Endothelial cell (in vitro differentiated cells): ENCODE measurements around the gene MAP2K1. TPM values are rescaled to one million over a fixed set of nuclear protein-coding genes. Genes with fewer than 3 reads are reported as not detected.
A peak's percentile ranks its signal among the peaks of the same experiment; 100 is the strongest.

ENCODE experiments used
- DNase-seq: peaks from one replicate; pipeline ENCODE4 v3.0.0; 2021; ENCODE audit warnings: low spot score
- H3K27ac Mint-ChIP-seq: one replicate; pipeline ENCODE4 v1.8.0; 2021; ENCODE audit warnings: mixed read lengths, inconsistent platforms; ENCODE audit not compliant: unreplicated experiment
- H3K27me3 Mint-ChIP-seq: one replicate; pipeline ENCODE4 v1.8.0; 2021; ENCODE audit warnings: mild to moderate bottlenecking, moderate library complexity, mixed read lengths, inconsistent platforms; ENCODE audit not compliant: unreplicated experiment
- H3K36me3 Mint-ChIP-seq: one replicate; pipeline ENCODE4 v1.8.0; 2021; ENCODE audit warnings: mild to moderate bottlenecking, low read depth, mixed read lengths, inconsistent platforms; ENCODE audit not compliant: unreplicated experiment
- H3K4me1 Mint-ChIP-seq: one replicate; pipeline ENCODE4 v1.8.0; 2021; ENCODE audit warnings: mild to moderate bottlenecking, mixed read lengths, inconsistent platforms; ENCODE audit not compliant: unreplicated experiment
- H3K4me3 Mint-ChIP-seq: one replicate; pipeline ENCODE4 v1.8.0; 2021; ENCODE audit warnings: mild to moderate bottlenecking, mixed read lengths, inconsistent platforms; ENCODE audit not compliant: unreplicated experiment
- H3K9me3 Mint-ChIP-seq: one replicate; pipeline ENCODE4 v1.8.0; 2021; ENCODE audit warnings: mixed read lengths, inconsistent platforms; ENCODE audit not compliant: unreplicated experiment
- CTCF ChIP-seq: fragments of 200-600 bp; sonication (generic); IDR thresholded peaks from one replicate; pipeline ENCODE4 v1.5.0; 2021; ENCODE audit warnings: antibody characterized with exemption; ENCODE audit not compliant: unreplicated experiment
- total RNA-seq: library from RNA; stranded (reverse); fragmentation: NEBNext Ultra II Directional; extraction: Animal tissue kit (Norgen Biotek cat#: 25700); gene quantifications from one replicate; pipeline ENCODE4 v1.2.1, GENCODE V29; 2021; ENCODE audit not compliant: unreplicated experiment

Gene MAP2K1
- total RNA-seq, 1 donor from 2014 or later: 139 TPM

GRCh38 chr15:66503780-66504562, 117.3 kb downstream of the MAP2K1 start:
- no peak for DNase-seq
- Mint-ChIP-seq H3K36me3 (peaks cover 31% of the 10 kb centered on the region), H3K4me1 (peaks cover 35% of the 10 kb centered on the region), H3K9me3 (no peaks in the 10 kb centered on the region), H3K27me3 (peaks cover 3% of the 10 kb centered on the region), H3K27ac (peak overlapping the region; percentile 98), H3K4me3 (peak overlapping the region; percentile 99)
- TF ChIP-seq CTCF: no peak

- Mint-ChIP-seq H3K27ac (peak within 1 kb of the TSS; percentile 98), H3K4me3 (peak within 1 kb of the TSS; percentile 99), H3K27me3 (peaks cover 3% of the 10 kb centered on the region), H3K36me3 (peaks cover 27% of the 10 kb centered on the region), H3K4me1 (peaks cover 35% of the 10 kb centered on the region), H3K9me3 (no peaks in the 10 kb centered on the region)
- peak; percentile 70 for DNase-seq
- no peak for TF ChIP-seq CTCF
Observed at GRCh38 chr15:66504563-66505429, 118.1 kb downstream of the MAP2K1 start, which contains the start of the genes RPL4 and ZWILCH. TSS of gene RPL4 (minus strand) at chr15:66504855. CDS start at chr15:66504790, 65 bp downstream. TSS of gene ZWILCH (plus strand) at chr15:66505326. CDS start at chr15:66505339, 13 bp downstream.

- no peak for TF ChIP-seq CTCF
- Mint-ChIP-seq H3K4me1 (peaks cover 35% of the 10 kb centered on the region), H3K36me3 (peaks cover 21% of the 10 kb centered on the region), H3K9me3 (no peaks in the 10 kb centered on the region), H3K27me3 (peaks cover 3% of the 10 kb centered on the region), H3K27ac (peak overlapping the region; percentile 98), H3K4me3 (peak overlapping the region; percentile 99)
- DNase-seq: no peak
Observed at GRCh38 chr15:66505430-66505811, 118.7 kb downstream of the MAP2K1 start.

GRCh38 chr15:66505818-66506217, 119.1 kb downstream of the MAP2K1 start:
- peak overlapping the region; percentile 99 for H3K4me3 Mint-ChIP-seq
- no peak for TF ChIP-seq CTCF
- H3K4me1 Mint-ChIP-seq: peaks cover 35% of the 10 kb centered on the region
- peaks cover 18% of the 10 kb centered on the region for H3K36me3 Mint-ChIP-seq
- no peak for DNase-seq
- H3K27me3 Mint-ChIP-seq: peaks cover 3% of the 10 kb centered on the region
- H3K9me3 Mint-ChIP-seq: no peaks in the 10 kb centered on the region
- peak overlapping the region; percentile 98 for H3K27ac Mint-ChIP-seq
